ENCODE results near the gene STAT3.
"Not testable (repeated sequence)": the region's sequence is repeated elsewhere in the genome, so short reads cannot be mapped to it uniquely, and the experiment has no call there.

Gene STAT3

DNA sequence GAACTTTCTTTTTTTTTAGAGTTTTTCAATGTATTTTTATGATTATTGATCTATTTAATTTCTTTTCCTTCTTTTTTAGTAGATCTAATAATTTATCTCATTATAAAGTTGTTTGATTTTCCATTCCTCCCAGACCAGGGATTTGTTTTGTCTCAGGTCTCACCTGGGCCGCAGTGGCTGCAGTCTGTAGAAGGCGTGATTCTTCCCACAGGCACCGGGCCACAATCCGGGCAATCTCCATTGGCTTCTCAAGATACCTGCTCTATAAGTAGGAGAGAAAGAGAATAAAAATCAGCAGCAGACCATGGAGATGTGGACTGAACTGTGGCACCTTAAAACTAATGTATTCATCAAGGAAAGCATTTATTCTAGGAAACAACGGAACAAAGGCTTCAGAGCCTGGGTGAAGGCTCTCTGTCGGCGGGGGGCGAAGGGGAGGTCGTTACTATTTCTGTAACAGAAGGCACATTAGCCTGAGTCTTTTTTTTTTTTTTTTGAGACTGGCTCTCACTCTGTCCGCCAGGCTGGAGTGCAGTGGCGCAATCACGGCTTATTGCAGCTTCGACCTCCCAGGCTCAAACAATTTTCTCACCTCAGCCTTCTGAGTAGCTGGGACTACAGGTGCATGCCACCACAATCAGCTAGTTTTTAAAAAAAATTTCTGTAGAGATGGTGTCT is 42.7 kb downstream of the STAT3 start:
- DNase-seq = no peak

DNA sequence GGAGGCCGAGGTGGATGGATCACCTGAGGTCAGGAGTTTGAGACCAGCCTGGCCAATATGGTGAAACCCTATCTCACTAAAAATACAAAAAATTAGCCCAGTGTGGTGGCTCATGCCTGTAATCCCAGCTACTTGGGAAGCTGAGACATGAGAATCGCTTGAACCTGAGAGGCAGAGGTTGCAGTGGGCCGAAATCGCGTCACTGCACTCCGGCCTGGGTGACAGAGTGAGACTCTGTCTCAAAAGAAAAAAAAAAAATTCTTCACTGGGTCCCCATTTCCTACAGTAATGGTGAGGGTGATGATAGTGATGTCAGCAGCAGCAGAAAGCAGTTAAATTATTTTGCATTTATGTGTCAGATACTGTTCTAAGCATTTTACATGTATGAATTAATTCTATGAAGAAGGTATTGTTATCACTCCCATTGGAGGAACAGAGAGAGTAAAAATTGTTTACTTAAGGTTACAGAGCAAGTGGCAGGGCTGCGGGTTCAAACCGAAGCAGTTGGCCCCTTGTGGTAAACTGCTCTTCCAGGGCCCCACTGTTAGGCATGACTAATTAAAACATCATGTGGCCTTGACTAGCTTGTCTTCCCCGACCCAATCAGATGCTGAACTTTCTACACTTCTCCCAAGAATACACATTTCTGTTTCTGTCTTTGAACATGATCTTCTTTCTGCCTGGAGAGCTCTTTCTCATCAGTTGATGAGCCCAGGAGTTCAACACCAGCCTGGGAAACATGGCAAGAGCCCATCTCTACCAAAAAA is 45.8 kb downstream of the STAT3 start:
- DNase-seq = peak; percentile 41 to 58

DNA sequence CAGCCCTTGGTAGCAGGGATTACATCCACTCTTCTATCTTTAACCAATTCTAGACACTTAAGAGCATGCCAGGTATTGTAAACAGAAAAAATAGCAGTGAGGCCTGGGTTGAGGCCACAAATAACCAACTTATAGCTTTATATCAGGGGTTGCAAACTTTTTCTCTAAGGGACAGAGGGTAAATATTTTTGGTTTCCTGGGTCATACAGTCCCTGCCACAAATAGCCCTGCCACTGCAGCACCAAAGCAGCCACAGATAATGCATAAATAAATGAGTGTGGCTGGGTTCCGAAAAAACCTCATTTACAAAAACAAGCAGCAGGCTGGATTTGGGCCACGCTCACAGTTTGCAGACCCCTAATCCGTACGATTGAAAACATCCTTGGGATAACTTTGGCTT is 46.7 kb downstream of the STAT3 start:
- DNase-seq = no peak

DNA sequence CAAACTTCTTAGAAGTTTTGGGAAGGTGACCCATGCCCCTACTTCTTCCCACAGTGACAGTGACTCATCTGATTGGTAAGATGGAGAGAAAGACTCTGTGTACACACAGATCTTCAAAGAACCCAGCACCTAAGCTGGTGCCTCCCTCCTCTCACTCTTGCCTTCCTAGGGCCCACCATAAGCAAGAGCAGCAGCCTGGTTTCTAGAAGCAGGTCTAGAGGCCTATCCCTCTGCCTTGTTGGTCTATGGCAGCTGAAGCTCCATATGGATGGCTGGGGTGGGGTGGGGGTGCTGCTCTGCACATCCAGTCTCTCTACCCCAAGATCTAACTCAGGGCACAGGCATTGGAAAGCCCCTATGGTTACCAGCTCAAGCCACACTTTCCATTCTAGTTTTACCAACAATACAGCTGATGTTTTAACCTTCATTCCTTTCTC is 47.5 kb downstream of the STAT3 start:
- peak; percentile 50 to 63 for DNase-seq

DNA sequence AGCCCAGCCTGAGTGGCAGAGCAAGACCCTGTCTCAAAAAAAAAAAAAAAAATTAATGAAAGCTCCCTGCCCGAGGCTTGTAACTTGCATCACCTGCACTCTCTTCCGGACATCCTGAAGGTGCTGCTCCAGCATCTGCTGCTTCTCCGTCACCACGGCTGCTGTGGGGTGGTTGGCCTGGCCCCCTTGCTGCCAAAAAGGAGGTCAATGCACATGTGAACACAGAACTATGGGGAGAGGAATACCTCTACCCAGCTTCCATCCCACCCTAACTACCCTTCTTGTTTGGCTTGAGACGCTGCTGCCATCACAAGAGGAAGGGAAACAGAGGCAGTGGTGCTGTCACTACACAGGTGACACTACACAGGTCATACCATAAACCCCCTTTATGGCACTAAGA is 49.0 kb downstream of the STAT3 start:
- DNase-seq = no peak

DNA sequence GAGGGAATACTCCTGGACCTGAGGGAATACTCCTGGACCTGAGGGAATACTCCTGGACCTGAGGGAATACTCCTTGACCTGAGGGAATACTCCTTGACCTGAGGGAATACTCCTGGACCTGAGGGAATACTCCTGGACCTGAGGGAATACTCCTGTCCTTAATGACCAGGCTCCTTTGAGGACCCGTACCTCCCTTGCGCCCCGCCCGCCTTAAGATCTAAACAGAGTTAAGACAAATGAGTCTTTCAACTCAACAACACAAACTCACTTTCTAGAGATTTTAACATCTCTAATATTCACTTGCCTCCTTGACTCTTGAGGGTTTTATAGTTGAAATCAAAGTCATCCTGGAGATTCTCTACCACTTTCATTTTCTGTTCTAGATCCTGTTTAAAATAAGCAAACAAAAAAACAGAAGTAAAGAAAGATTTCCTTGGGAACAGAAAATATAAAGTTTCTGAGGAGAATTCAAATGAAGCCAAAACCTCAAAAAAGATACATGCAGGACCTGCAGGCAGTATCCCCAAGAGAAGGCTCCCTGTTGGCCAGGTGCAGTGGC is 49.7 kb downstream of the STAT3 start:
- DNase-seq = no peak

DNA sequence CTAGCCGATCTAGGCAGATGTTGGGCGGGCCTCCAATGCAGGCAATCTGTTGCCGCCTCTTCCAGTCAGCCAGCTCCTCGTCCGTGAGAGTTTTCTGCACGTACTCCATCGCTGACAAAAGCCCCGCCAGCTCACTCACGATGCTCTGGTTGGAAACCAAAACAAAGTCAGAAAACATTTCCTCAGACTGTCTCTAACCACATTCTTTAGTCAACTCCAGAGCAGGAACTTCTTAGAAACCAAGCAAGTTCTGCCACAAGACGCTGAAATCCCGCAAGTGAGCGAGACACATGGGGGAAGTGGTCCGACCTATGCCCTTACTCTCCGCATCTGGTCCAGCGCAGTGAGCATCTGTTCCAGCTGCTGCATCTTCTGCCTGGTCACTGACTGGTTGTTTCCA is 50.8 kb downstream of the STAT3 start:
- DNase-seq = peak; percentile 82 to 85

DNA sequence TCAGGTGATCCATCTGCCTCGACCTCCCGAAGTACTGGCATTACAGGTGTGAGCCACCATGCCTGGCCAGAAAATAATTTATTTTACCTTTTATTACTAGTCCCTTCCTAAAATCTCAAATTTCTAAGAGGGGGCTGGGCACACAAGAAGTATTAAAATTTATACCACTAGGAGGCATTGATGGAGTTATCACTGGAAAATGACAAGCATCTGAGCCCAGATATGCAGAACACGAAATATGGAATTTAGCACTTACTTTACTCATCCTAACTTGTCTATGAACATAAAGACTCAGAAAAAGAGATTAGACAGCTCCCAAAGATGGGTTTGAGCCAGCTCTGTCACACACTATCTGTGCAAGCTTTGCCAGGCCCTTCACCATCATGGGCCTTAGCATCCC is 53.6 kb downstream of the STAT3 start:
- no peak for DNase-seq

DNA sequence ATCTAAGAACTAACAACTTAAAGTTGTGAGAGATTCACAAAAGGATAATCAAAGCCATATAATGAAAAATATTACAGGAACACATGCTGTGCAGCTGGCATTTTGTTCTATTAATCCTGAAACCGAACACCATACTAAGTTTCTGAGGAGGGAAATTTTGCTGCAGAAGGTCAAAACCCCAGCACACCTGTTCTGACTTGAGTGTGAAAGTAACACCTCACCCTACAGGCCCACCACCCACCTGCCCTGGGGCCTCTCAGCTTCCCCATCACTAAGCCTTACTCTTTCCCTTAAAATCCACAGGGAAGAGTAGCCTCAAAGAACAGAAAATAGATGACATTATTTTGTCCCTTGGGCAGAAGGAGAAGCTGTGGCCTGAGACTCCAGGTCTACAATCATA is 55.2 kb downstream of the STAT3 start:
- peak in 1 of 2 experiments; percentile 54 for DNase-seq

DNA sequence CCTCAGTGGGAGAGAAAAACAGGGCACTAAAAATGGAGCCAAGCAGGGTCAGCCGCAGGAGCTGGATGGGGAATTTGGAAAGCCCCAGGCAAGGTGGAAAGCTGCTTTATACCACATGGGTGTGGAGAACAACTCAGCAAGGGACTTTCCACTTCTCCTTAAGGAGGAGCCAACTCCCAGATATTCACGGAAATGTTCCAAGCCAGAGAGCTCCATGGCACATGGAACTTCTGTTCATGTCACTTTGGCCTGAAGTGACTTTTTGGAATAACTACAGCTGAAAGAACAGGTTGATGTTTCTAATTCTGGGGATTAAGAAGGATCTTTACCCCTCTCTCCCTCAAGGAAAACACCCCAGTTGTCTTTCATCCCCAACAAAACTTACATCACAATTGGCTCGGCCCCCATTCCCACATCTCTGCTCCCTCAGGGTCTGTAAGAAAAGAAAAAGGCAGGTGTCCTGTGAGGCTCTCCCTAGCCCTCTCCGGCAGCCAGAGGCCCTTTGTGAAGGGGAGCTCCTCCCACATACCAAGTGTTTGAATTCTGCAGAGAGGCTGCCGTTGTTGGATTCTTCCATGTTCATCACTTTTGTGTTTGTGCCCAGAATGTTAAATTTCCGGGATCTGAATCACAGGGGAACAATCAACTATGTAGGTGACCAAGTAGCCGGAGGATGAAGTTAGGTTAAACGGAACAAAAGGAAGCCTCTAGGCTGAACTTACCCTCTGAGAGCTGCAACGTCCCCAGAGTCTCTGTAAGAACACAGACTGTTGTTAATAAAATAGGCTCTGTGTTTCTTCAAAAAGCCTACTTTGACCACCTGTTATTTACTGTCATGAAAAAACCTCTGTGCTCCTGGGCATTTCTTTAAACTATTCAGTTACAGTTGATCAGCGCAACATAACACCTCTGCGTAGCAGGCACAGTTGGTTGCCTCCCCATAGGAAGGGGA is 58.9 kb downstream of the STAT3 start:
- DNase-seq = no peak

DNA sequence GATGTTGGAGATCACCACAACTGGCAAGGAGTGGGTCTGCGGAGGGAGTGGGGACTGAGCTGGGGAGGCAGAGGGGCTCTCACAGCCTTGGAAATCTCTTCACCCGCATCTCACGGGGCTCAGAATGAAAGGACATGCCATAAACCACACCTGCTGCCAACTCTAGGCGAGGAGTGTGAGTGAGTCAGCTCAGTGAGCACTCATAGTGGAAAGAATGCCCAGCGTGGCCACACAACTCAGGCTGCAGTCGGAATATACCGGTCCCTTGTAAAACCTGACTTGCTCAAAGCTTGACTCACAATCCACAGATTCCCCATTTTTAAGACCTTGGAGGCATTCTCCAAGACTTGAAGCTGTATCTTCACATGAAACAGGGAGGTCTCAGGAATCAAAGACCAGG is 63.2 kb downstream of the STAT3 start:
- no peak for DNase-seq

DNA sequence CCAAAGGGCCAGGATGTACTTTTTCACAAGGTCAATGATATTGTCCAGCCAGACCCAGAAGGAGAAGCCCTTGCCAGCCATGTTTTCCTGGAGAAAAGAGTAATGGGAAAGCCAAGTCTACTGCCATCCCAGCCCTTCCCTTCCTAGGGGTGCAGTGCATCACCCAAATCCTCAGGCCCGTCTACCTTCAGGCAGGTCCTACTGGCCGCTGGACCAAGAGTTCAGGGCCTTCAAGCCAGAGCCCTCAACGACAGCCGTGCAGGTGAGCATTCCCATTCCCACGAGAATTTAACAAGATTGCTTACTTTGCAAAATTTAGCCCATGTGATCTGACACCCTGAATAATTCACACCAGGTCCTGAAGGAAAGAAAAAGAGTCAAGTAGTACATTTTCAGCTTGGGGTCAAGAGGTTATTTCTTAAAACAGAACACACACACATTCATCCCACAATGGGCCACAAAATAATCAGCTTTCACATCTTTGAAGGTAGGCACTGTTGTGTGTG is 64.9 kb downstream of the STAT3 start:
- no peak for DNase-seq

DNA sequence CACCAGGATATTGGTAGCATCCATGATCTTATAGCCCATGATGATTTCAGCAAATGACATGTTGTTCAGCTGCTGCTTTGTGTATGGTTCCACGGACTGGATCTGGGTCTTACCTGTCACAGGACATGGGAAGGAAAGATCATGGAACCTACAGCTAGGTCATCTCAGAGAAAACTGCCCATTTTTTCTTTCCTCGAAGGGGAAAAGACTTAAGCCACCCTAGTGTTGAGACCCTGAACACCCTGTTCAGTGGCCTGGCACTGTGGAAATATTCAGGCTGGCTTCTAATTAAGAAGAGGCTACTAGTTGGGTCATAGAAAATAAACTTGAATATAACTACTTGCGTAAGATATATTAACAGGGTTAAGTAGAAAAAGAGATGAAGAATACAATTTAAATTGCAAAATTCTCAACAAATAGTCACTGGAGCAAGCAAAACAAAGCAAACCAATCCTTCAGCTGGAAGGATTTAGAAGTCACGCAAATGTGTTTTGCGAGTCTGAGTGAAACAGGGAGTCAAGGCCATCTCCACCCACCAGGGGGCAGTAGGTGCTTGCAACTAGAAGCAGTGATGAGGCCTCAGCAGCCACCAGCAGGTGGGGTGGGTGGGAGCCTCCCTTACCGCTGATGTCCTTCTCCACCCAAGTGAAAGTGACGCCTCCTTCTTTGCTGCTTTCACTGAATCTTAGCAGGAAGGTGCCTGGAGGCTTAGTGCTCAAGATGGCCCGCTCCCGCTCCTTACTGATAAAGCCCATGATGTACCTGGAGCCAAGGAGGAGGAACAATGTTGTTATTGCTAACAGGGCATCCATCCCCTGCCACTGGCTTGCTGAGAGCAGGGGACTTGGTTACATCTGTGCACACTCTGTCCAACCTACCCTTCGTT is 65.6 kb downstream of the STAT3 start:
- DNase-seq = peak; percentile 97 to 98

DNA sequence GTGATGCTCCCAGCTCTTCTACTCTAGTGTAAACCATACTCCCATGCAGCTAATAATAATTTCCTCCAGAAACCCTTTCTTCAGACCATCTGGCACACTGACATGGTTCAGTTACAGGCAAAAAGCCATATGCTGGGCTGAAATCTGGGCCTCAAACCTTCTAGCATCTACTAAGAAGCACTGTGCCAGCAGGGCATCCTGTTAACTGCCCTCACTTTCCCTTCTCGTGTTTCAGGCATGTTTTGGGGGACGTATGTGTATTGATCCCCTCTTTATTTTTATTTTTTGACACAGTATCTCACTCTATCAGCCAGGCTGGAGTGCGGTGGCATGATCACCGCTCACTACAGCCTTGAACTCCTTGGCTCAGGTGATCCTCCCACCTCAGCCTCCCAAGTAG is 66.7 kb downstream of the STAT3 start:
- no peak for DNase-seq

DNA sequence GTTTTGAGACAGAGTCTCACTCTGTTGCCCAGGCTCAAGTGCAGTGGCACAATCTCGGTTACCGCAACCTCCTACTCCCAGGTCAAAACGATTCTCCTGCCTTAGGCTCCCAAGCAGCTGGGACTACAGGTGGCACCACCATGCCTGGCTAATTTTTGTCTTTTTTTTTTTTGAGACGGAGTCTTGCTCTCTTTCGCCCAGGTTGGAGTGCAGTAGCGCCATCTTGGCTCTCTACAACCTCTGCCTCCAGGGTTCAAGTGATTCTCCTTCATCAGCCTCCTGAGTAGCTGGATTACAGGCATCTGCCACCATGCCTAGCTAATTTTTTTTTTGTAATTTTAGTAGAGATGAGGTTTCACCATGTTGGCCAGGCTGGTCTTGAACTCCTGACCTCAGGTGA is 70.3 kb downstream of the STAT3 start:
- DNase-seq = not testable (repeated sequence)

DNA sequence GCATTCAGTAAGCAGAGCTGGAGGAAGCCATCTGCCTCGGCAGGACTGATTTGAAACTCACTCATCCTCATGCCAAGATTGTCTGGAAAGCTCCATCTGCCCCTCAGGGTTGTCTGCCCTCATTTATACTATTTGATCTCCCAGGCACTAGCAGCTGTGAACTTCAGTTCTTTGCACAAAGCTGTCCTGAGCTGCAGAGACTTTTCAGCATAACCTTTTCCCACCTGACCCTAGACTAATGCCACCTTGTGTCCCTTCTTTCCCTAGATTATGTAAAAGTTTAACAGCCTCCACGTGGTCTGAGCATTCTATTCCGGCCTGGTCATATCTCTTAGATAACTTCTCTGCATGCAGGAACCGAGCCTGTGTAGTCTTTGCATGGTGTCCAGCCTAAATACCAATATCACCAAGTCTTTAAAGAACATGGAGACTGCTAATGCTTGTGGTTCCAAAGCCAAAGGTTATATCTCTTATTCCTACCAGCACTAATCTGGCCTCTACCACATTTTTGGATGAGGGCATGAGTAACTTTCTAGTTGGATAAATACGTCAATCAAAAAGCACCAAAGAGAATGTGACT is 70.9 kb downstream of the STAT3 start:
- DNase-seq = no peak

DNA sequence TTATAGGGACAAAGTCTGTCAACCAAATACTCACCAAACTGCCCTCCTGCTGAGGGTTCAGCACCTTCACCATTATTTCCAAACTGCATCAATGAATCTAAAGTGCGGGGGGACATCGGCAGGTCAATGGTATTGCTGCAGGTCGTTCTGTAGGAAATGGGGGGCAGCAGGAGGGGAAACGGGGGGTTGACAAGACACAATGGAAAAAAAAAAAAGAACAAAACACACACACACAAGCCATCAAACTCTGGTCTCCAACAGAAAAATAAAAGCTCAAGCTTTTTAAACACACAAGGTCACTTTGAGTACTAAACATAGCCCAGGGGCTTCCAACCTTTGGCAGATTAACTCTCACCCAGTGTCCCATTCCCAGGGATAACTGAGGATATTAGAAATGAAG is 71.5 kb downstream of the STAT3 start:
- DNase-seq = no peak

DNA sequence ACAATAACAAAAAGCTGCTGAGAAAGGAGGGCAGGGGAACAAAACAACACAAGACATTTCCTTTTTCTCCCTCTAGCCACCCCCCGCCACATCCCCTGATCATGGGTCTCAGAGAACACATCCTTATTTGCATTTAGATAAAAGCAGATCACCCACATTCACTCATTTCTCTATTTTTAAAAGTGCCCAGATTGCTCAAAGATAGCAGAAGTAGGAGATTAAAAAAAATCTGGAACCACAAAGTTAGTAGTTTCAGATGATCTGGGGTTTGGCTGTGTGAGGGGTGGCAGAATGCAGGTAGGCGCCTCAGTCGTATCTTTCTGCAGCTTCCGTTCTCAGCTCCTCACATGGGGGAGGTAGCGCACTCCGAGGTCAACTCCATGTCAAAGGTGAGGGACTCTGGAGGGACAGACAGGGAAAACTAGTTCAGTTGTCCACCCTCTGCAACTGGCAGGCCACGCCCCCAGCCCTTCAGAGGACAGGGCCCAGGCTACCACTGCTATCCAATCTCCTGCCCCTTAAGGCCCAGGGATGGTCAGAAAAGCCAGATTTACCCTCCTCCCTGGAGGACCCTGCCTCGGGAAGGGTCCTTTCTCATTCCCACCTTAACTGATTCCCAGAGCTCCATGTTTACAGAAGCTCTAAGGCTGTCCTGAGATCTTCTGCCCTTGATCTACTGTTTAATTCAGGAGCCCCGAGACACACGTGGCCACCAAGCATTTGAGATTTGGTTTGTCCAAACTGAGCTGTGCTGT is 72.7 kb downstream of the STAT3 start:
- DNase-seq = no peak

DNA sequence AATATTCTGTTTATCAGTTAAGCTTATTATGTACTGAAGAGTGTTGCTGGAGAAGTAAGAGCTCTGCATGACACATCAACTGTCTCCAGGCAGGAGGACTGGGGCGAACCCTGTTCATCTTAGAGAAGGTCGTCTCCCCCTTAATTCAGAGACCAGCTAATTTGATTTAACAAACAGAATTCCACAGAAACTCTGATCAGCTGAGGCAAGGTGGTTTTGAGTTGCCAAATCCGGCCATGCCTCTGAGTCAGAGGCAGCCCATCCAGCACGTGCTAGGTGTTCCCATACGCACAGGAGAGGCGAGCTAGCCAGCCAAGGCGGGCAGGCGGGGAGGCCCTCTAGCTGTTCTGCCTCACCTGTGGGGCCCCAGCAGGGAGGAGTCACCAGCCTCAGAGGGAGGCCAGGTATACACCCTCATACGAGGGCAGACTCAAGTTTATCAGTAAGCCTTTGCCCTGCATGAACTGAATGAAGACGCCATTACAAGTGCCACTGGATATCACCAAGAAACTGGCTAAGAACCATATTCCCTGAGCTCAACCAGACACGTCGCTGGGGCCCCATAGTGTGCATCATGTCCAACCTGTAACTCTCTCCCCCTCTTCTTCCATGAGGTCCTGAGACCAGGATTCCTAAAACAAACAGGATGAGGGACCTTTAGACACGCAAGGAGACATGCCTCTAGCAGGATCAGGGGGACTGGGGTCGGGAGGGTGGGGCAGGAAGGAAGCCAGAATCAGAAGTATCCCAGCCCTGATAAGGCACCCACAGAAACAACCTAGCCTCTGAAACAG is 74.3 kb downstream of the STAT3 start:
- peak; percentile 38 for DNase-seq

DNA sequence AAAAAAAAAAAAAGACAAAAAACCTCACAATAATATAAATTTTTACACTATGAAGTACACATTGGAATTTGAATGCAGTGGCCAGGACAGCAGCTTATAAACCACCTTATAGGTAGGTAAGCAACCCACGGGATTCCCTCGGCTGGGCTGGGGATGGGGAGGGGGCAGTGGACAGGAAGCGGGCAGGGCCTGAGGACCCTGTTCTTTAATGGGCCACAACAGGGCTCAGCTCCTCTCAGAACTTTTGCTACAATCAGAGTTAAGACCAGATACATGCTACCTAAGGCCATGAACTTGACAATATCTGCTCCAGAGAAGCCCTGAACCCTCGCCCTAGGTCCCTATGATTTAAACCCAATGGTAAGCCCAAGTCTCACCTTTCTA is 74.9 kb downstream of the STAT3 start:
- no peak for DNase-seq
